Inferior parietal cortex (tissue), 1 donor: ENCODE data around the gene AANAT.

Experiments
- DNase-seq: peaks from one replicate; pipeline ENCODE4 v3.0.0-alpha.2; 2016; ENCODE audit errors: extremely low spot score

Gene AANAT

DNA sequence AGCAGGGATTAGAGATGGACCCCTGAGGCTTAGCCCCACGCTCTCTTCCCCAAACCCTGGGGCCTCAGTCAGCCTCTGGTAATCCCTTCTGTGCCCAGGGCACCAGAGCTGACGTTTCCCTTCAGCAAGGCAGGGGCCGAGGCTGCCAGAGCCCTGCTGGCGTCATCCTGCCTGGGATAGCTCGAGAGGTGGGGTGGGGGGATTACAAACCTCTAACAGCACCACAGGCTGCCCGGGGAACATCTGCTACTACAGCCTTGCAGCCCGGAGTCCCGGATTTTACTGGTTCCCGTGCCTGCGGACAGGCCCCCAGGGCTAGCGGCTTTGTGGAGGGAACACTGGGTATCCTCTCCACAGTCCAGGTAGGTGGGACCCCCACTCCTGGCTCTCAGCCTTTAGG is at the start of gene AANAT:
Gene AANAT, plus strand, starts transcription at position 238 of the 400 bp plus-strand sequence. CDS start 1,144 bp downstream, outside the sequence.
- DNase-seq = no peak

DNA sequence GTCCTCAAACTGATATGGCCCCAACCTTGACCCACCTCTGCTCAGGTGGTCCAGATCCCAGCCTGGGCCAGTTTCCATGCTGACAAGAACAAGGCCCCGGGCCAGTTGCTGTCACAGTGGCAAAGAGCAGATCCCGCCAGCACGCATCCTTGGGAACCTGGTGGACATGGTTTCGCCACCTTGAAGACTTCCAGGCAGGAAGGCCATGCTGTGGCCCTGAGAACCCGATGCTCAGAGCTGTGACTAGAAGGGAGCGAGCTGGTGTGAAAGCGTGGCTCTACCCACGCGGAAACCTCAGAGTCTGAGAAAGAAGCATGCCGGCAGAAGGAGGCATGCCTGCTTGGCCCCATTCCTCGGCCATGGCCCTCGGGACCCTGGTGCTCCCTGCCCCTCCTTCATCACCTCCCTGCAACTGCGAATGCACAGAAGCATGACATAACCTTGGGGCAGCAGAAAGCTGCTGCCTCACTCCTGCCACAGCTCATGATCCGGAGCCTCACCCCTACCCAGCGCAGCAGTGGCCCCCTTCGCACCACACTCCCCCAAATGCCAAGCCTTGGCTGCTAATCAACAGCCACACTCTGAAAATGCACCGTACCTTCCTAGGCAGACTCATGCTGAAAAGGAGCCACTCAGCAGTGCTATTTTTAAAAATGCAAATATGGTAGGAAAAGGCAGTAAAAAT is 47.7 kb upstream of the AANAT start:
- DNase-seq = no peak

DNA sequence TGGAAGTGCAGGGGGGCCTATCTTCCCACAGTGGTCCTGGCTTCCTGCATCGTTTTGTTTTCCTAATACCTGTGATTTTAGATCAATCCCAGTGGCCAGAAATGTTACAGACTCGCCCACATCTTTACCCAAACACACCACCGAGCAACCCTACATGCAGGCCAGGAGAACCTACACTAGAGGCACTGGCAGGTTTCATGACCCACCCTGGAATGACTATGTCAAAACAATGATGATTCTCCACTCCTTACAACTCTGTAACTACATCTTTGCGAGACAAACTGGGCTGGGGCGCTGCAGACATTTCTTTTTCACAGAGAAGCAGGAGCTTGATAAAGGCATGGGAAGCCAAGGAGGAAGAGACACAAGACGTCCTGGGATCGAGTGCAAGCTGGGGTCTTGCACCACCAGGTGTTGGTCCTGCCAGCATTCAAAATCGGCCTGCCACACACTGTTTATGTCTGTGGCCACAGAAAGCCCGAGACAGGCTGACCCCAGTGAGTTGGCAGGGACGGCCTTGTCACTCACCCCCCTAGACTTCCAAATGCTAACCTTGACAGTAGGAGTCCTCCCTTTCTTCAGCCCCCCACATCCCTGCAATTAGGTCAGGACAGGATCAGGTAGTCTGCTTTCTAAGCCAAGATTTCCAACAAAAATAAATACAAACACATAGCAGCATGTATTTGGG is 46.9 kb upstream of the AANAT start:
- DNase-seq = no peak

DNA sequence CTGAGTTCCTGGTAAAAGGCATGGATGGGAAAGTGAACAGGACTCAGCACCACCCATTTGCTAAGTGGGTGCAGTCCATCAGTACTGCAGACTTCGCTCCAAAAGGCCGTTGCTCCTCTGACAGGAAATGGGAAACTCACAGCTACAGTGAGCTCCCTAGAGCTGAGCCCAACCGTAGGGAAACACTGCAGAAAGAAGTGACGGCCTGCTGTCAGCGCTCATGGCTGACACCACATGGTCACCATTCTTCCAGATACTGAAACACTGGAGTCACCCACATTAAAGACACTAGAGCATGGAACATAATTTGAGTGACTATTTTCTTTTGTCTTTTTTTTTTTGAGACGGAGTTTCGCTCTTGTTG is 46.4 kb upstream of the AANAT start:
- no peak for DNase-seq

DNA sequence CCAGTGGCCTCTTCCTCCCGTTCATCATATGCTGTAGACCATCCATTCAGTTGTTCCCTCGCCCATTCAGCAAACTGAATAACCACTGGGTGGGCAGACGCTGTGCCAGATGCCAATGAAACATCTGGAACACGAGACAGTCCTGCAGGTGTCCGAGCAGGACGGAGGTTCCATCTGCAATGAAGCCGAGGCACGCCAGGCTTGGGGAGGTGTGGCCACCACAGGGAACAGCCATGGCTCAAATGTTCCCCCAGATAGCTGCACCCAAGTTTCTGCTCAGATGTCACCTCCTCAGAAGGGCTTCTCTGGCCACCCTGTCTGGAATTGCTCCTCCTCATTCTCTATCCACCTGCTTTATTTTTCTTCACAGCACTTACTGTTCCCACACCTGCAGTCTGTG is 45.0 kb upstream of the AANAT start:
- no peak for DNase-seq

DNA sequence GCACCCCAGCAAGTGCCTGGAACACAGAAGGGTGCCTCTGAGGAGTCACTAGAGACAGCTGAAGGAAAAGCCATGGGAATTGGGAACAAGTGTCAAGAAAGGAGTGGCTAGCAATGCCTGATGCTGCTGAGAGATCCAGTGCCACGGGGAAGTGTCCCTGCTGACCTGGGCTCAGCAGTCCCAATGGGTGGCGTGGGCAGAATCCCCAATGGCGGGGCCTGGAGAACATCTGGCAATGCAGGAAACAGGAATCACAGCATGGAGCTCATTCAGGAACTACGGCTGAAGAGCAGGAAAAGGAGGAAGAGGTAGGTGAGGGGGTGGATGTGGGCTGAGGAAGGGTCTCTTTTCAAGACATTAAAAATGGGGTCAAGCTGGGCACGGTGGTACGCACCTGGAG is 44.5 kb upstream of the AANAT start:
- DNase-seq = no peak

DNA sequence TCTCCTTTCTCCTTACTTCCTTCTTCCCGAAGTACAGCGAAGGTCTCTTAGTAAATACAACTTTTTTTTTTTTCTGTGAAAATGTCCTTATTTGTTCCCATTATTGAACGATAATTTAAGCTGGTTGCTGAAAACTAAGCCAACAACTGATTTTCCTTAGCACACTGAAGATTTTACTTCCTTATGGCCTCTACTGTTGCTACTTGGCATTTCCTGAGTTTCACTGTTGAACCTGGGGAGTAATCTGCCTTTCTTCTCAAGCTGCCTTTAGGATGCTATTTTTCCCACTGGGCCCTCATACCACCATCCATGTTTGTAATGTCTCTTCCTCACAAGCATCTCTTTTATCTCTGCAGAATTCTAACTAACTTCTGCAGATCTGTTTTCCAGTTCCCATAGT is 40.5 kb upstream of the AANAT start:
- no peak for DNase-seq

DNA sequence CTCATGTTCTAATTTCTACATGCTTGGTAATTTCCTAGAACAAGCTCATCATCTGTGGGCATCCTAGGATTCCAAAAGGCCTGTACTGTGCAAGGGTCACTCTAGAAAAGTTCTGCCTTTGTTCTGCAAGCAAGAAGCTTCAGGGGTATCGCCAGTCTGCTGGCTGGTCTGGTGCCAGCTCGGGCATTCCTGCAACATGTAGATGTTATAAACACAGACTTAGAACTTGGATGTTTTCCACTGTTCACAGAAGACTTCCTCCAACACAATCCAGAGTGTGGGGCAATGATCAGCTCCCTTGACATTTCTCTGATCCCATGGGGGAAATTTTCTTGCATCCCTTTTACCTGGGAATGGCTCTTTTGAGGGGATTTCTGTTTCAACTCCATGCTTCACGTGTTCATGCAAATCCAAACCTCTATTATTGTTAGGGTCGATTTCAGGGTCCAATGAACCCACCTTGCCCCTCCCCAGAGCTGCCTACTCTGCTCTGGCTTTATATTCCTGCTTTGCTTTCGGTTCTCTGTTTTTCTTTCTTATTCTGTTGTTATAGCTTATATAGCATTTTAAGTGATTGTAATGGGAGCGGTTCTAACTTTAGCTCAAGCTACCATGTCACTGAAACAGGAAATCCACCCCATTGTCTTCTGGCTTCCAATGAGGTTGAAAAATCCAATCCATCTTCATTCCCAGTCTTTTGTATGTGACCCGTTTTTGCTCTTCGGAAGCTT is 39.7 kb upstream of the AANAT start:
- DNase-seq = no peak

DNA sequence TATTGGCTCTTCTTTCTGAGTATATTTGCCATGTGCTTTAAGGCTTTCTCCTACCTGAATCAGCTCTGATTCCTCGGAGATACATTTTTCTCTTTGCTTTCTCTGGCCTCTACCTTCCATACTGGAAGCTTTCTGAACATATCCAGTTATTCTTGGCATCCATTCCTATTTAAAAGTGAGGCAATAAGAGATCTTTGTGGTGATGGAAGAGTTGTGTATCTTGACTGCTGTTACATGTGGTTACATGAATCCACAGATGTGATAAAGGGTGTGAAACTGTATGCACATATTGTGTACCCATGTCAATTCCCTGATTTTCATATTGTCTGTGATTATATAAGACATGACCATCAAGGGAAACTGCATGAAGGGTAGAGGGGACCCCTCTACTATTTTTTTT is 38.9 kb upstream of the AANAT start:
- no peak for DNase-seq

DNA sequence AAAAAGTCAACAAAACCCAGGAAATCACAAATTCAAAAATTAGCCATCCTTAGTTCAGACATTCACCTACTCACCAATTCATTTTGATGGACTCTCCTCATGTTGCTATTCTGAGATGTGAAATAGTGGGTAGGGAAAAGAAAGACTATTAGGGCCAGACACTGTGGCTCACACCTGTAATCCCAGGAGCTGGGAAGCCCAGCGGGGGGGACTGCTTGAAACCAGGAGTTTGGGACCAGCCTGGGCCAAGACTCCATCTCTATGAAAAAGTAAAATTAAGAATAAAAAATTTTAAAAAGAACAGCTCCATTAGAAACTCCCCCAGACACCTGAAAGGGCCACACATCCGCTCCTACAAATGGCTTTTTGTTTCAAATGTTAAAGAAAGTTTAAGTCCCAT is 35.9 kb upstream of the AANAT start:
- DNase-seq = no peak

DNA sequence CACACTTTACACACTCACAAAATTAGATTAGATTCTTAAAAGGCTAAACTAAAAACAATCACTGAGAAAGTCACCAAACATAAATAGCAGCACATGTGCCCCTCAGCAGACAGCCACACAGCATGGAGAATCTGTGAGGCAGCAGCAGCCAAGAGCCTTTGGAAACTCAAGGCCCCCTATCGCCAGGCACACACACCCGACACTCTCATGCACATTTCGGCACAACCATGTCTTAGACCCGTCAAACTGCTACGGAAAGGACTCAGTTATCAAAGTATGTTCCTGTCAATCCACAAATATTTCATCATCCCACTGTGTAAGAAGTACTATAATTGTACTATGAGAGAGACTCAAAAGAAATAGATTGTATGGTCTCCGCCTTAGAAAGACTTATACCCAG is 35.4 kb upstream of the AANAT start:
- DNase-seq = no peak

DNA sequence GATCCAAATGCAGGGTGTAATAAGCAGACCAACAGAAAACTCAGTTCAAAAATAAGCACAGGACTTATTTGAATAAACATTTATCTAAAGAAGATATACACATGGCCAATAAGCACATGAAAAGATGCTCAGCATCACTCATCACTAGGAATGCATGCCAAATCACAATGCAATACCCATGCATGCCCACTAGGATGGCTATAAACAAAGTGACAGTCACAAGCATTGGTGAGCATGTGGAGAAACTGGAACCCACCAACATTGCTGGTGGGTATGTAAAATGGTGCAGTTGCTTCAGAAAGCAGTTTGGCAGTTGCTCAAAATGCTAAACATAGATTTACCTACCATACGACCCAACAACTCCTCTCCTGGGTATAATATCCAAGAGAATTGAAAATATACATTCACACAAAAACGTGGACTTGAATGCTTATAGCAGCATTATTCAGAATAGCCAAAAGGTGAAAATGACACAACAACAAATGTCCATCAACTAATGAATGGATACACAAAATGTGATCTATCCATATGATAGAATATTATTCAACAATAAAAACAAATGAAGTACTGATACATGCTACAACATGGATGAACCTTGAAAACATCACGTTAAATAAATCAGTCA is 34.6 kb upstream of the AANAT start:
- DNase-seq = no peak

DNA sequence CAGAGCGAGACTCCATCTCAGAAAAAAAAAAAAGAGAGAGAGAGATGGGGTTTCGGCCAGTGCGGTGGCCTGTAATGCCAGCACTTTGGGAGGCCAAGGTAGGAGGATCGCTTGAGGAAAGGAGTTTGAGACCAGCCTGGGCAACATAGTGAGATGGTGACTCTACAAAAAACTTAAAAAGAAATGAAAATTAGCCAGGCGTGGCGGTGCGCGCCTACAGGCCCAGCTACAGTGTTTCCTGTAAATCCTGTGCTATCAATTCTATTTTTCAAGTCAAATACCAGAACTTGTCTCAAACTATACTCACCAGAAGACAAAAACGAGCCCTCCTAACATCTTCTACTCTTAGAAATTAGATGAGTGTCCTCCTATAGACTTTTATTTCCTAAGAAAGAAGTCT is 33.7 kb upstream of the AANAT start:
- no peak for DNase-seq

DNA sequence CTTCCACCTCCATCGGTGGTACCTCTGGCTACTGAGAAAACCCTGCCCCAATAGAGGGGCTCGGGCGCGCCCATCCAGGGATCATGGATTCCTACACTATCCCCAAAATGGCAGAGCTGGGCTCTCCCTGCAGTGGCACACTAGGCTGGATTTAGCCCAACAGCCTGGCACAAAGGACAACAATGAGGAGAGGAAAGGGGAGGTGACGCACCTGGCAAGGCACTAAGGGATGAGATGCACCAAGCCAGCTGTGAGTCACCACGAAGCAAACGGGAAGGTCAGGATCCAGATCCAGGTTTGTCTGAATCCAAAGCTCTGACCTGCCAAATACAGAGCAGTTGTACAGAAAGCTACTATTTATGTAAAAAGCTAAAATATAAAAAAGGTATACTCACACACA is 32.5 kb upstream of the AANAT start:
- no peak for DNase-seq

DNA sequence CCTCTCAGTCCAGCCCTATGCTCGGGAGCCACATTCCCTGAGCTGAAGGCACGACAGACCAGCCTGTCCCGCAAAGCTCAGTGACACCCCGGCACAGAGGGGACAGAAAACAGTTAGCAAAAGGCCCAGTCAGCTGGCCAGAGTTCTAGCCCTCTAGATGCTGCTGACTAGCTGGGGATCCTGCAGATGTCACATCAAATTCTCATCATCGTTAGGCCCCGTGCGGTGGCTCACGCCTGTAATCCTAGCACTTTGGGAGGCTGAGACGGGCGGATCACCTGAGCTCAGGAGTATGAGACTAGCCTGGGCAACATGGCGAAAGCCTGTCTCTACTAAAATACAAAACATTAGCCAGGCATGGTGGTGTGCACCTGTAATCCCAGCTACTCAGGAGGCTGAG is 31.7 kb upstream of the AANAT start:
- DNase-seq = no peak

DNA sequence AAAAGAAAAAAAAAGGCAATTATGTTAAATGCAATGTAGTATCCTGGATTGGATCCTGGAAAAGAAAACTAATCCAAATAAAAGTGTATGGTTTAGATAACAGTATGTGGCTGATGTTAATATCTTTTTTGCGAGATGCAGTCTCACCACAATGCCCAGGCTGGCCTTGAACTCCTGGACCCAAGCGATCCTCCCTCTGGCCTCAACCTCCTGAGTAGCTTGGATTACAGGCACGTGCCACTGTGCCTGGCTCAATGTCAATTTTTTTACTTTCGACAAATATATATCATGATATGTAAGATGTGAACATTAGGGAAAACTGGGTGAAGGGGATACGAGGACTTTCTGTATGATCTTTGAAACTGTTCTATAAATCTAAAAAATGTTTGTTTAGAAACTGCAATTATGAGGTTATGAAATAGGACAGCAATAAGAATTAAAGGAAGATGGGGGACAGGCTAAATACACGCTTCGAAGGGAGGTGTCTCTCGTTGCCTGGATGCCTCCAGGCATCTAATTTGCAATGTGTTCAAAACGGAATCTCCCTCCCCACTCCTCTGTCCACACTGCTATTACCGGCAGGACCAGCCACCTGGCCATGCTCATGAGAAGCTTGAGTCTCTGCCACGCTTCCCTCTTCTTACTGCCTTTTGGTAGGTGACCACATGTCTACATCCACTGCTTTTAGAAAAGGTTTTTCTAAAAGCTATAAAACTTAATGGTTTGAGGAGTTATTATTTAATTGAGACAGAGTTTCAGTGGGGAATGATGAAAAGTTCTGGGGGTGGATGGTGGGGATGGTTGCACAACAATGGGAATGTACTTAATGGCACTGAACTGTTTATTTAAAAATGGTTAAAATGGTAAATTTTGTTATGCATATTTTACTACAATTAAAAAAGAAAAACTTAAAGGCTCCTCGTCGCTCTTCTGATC is 29.7 kb upstream of the AANAT start:
- no peak for DNase-seq

DNA sequence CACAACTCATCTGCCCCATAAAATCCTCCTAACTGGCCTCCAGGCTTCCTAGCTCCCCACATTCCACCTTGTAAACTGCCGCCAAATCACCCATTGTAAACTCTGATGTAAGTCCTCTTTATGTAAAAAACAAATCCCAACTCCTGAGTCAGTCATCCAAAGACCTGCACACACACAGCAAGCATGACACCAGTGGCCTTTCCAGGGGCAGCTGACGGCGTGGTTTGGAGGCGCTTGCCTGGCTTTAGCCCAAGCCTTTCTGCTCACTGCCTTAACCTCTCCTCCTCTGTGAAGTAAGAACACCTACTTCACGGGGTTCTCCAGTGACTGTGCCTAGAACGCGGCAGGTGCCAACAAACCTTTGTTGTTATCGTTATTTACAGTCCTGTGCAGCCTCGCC is 28.5 kb upstream of the AANAT start:
- DNase-seq = no peak

DNA sequence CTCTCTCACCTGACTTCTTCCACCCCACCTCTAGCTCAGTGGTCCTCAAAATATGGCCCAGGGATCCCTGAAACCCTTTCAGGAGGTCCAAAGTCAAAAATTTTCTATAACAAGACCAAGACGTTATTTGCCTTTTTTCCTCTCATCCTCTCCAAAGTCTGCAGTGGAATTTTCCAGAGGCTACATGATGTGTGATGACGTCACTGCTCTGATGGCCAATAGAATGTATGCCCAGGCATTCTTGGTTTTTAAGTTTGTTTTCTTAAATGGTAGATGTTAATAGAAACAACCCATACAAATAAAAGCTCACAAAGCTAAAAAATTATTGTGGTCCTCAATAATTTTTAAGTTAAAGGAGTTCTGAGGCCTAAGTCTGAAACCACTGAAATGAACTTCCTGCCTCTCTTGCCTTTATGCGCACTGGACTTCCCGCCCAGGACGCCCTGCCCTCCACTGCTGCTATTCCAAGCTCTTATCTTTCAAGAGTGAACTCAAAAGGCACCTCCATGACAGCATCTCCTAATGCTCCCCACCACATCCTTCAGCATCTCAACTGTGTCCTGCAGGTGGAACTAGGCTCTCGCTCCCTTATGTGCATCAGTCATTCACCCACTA is 28.0 kb upstream of the AANAT start:
- DNase-seq = no peak

DNA sequence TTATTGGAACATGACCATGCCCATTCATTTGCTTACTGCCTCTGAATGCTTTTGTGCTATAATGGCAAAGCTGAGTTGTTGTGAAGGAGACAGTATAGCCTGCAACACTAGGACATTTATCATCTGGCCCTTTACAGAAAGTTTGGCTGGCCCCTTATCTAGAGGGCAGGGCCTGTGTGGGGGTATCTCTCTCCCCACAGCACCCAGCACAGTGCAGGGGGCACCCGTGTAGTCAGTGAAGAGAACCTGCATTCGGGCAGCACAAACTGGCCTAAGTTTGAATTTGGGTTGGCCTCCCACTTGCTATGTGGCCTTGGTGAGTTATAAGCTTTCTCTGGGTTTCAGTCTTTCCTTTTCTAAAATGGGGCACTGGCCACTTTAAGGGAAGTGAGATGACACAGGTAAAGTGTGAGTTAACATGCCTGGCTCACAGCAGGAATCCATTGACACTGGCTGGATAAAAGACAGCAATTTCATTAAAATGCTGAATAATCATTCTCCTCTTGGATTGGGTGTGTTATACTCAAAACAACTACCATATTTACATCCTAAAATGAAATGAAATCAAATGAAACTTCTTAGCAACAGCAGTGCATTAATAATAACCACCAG is 26.5 kb upstream of the AANAT start:
- no peak for DNase-seq

DNA sequence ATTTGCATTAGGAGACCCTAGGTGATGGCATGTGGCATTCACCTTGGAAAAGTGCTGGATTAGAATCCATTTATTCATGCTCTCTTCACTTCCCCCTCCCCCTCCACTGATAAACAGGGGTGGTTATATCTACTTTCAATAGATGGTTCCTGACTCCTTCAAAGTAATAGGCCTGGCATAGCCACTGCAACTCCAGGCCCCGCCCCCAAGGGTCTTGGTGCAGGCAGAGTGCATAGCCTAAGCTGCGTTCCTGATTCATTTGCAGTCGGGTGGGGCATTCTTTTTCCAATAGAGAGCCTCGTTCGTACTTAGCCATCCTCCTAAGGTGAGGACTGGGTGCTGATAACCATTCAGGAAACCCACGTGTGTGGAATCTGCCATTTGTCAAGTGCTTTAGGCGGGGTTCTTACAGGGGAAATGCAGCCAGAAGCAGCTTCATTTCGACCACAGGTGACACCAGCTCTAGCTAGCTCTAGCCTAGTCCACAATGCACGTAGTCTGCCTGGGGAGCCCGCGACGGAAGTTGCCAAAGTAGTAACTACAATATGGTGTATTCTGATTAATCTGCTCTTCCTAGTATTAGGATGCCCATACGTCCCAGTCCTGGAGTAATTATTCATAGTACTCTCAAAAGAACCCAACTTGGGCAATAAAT is 25.6 kb upstream of the AANAT start:
- no peak for DNase-seq
